H1 (cell line): Measurements from ENCODE around the gene C1orf210. TPM values are rescaled to one million over a fixed set of nuclear protein-coding genes. Genes with fewer than 3 reads are reported as not detected.

Experiments used
- CTCF ChIA-PET: fragments of 300-600 bp; sonication (Branson Sonifier 250); formaldehyde crosslinking; loops from one replicate; lab custom pipeline; 2021; ENCODE audit not compliant: partially characterized antibody; lab: Charles Lee
- POLR2A ChIA-PET: fragments of 300-600 bp; sonication (Branson Sonifier 250); formaldehyde crosslinking; loops from one replicate; lab custom pipeline; 2021; ENCODE audit warnings: inconsistent platforms; ENCODE audit not compliant: partially characterized antibody; lab: Charles Lee
- DNase-seq, 2 experiments: peaks; one replicate each; pipeline versions ENCODE4 v3.0.0 to v3.0.0-alpha.2; 2010 to 2022; ENCODE audit warnings: low spot score in 2 of 2, low read depth in 1 of 2, mixed read lengths in 1 of 2
- FAIRE-seq: peaks from 2 replicates; lab custom pipeline; 2011; peaks lifted over from hg19 to GRCh38; lab: Jason Lieb, UNC
- H2AFZ ChIP-seq: 2 replicates; pipeline ENCODE4 v1.8.1; 2012; ENCODE audit warnings: low read length, inconsistent platforms
- H2AK5ac ChIP-seq: 2 replicates; pipeline ENCODE4 v1.6.1; 2013; ENCODE audit warnings: low read depth, low read length
- H2BK120ac ChIP-seq: replicated peaks from 2 replicates; pipeline ENCODE3; 2013; ENCODE audit warnings: low read depth, low read length, inconsistent platforms
- H2BK12ac ChIP-seq: 2 replicates; pipeline ENCODE4 v1.6.1; 2013; ENCODE audit warnings: low read depth, low read length
- H2BK15ac ChIP-seq: 2 replicates; pipeline ENCODE4 v1.6.1; 2013; ENCODE audit warnings: low read length
- H2BK20ac ChIP-seq: 2 replicates; pipeline ENCODE4 v1.6.1; 2013; ENCODE audit warnings: low read length
- H2BK5ac ChIP-seq: 2 replicates; pipeline ENCODE4 v1.6.1; 2013; ENCODE audit warnings: low read depth, low read length
- H3K14ac ChIP-seq: 2 replicates; pipeline ENCODE4 v1.6.1; 2013; ENCODE audit warnings: inconsistent platforms; ENCODE audit not compliant: insufficient read length
- H3K18ac ChIP-seq: 2 replicates; pipeline ENCODE4 v1.6.1; 2013; ENCODE audit warnings: low read length; ENCODE audit errors: extremely low read depth
- H3K23ac ChIP-seq: 2 replicates; pipeline ENCODE4 v1.6.1; 2013; ENCODE audit warnings: inconsistent platforms; ENCODE audit not compliant: insufficient read length
- H3K23me2 ChIP-seq: 2 replicates; pipeline ENCODE4 v1.6.1; 2013; ENCODE audit warnings: low read depth, low read length
- H3K27ac ChIP-seq: 2 replicates; pipeline ENCODE4 v1.6.1; 2011; ENCODE audit warnings: low read depth, low read length, inconsistent platforms
- H3K27me3 ChIP-seq, 4 experiments: replicated peaks in 1 of 4; 1 replicate in 1 of 4; 2 replicates in 3 of 4; pipeline versions ENCODE4 v1.6.1 to v1.8.1; 2011 to 2013; ENCODE audit warnings: low read length in 3 of 4, mild to moderate bottlenecking in 3 of 4, inconsistent platforms in 2 of 4, mixed read lengths in 2 of 4, moderate library complexity in 1 of 4; ENCODE audit not compliant: control insufficient read depth in 3 of 4, insufficient read depth in 3 of 4; ENCODE audit errors: extremely low read depth in 1 of 4
- H3K36me3 ChIP-seq, 4 experiments: 2 replicates each; pipeline versions ENCODE4 v1.6.1 to v1.8.1; 2011 to 2013; ENCODE audit warnings: mild to moderate bottlenecking in 4 of 4, low read length in 3 of 4, moderate library complexity in 2 of 4, control low read depth in 1 of 4, inconsistent platforms in 1 of 4; ENCODE audit not compliant: insufficient read depth in 4 of 4, control insufficient read depth in 2 of 4
- H3K4ac ChIP-seq: replicated peaks from 2 replicates; pipeline ENCODE3; 2013; ENCODE audit warnings: low read length, low read depth, mixed read lengths, inconsistent platforms; ENCODE audit not compliant: insufficient read length
- H3K4me1 ChIP-seq, 4 experiments: replicated peaks in 1 of 4; 1 replicate in 1 of 4; 2 replicates in 3 of 4; pipeline versions ENCODE4 v1.6.1 to v1.8.1; 2011 to 2013; ENCODE audit warnings: low read length in 3 of 4, inconsistent platforms in 2 of 4, mixed read lengths in 1 of 4; ENCODE audit not compliant: insufficient read depth in 4 of 4, control insufficient read depth in 3 of 4
- H3K4me2 ChIP-seq, 2 experiments: 2 replicates each; pipeline versions ENCODE4 v1.6.1 to v1.8.1; 2011 to 2013; ENCODE audit warnings: low read depth in 2 of 2, low read length in 2 of 2, control low read depth in 1 of 2, inconsistent platforms in 1 of 2, mild to moderate bottlenecking in 1 of 2; ENCODE audit not compliant: insufficient read depth in 1 of 2
- H3K4me3 ChIP-seq, 4 experiments: fragments of 200-600, 300-600 bp in 1 of 4; sonication (generic), shearing (Covaris generic), sonication (Bioruptor Twin) in 1 of 4; 2 replicates each; pipeline versions ENCODE4 v1.5.1 to v1.8.1; 2011 to 2016; ENCODE audit warnings: low read length in 4 of 4, low read depth in 3 of 4, control low read depth in 2 of 4, inconsistent platforms in 2 of 4, mild to moderate bottlenecking in 2 of 4, mixed read lengths in 1 of 4, moderate library complexity in 1 of 4; ENCODE audit not compliant: insufficient read depth in 2 of 4; ENCODE audit errors: extremely low read depth in 1 of 4
- H3K56ac ChIP-seq: replicated peaks from 2 replicates; pipeline ENCODE3; 2013; ENCODE audit warnings: low read depth, mild to moderate bottlenecking, mixed read lengths, low read length, inconsistent platforms; ENCODE audit not compliant: insufficient read length
- H3K79me1 ChIP-seq: 2 replicates; pipeline ENCODE4 v1.6.1; 2013; ENCODE audit warnings: low read depth, low read length, control low read depth
- H3K79me2 ChIP-seq, 2 experiments: 2 replicates each; pipeline versions ENCODE4 v1.6.1 to v1.8.1; 2012 to 2013; ENCODE audit warnings: low read length in 2 of 2, mild to moderate bottlenecking in 2 of 2, inconsistent platforms in 1 of 2; ENCODE audit not compliant: insufficient read depth in 2 of 2, control insufficient read depth in 1 of 2
- H3K9ac ChIP-seq, 4 experiments: replicated peaks in 1 of 4; 1 replicate in 1 of 4; 2 replicates in 3 of 4; pipeline versions ENCODE4 v1.6.1 to v1.8.1; 2011 to 2013; ENCODE audit warnings: low read depth in 3 of 4, low read length in 3 of 4, control low read depth in 2 of 4, mild to moderate bottlenecking in 2 of 4, moderate library complexity in 2 of 4, inconsistent platforms in 1 of 4; ENCODE audit errors: extremely low read depth in 1 of 4
- H3K9me3 ChIP-seq, 2 experiments: 2 replicates each; pipeline versions ENCODE4 v1.6.1 to v1.8.1; 2012 to 2013; ENCODE audit warnings: mild to moderate bottlenecking in 2 of 2, moderate library complexity in 2 of 2, control low read depth in 1 of 2, inconsistent platforms in 1 of 2, low read depth in 1 of 2, low read length in 1 of 2, mixed read lengths in 1 of 2; ENCODE audit not compliant: insufficient read depth in 2 of 2
- H4K20me1 ChIP-seq, 2 experiments: replicated peaks in 1 of 2; 2 replicates each; pipeline versions ENCODE3 to v1.8.1; 2011 to 2013; ENCODE audit warnings: inconsistent platforms in 2 of 2, low read length in 2 of 2, mild to moderate bottlenecking in 1 of 2; ENCODE audit not compliant: insufficient read depth in 2 of 2, control insufficient read depth in 1 of 2
- H4K5ac ChIP-seq: 2 replicates; pipeline ENCODE4 v1.6.1; 2013; ENCODE audit warnings: low read length, low read depth, mixed read lengths, inconsistent platforms; ENCODE audit not compliant: insufficient read length
- H4K8ac ChIP-seq: 2 replicates; pipeline ENCODE4 v1.8.0; 2013; ENCODE audit warnings: mild to moderate bottlenecking, moderate library complexity, low read length, inconsistent platforms; ENCODE audit not compliant: insufficient read depth; ENCODE audit errors: extremely low read depth
- H4K91ac ChIP-seq: replicated peaks from 2 replicates; pipeline ENCODE3; 2013; ENCODE audit warnings: low read length, mixed read lengths, inconsistent platforms; ENCODE audit not compliant: insufficient read length
- BACH1 ChIP-seq: IDR thresholded peaks from 2 replicates; pipeline ENCODE4 v1.6.1; 2012; ENCODE audit warnings: low read length, improper control_type of control experiment
- CBX5 ChIP-seq: fragments of 300-800, 300-1000 bp; sonication (generic); IDR thresholded peaks from 2 replicates; pipeline ENCODE4 v1.7.1; 2016; ENCODE audit warnings: antibody characterized with exemption, low read length, low read depth
- CREB1 ChIP-seq: IDR thresholded peaks from 2 replicates; pipeline ENCODE4 v1.6.1; 2012; ENCODE audit warnings: inconsistent platforms
- EP300 ChIP-seq, 2 experiments: IDR thresholded peaks; 1 replicate in 1 of 2; 2 replicates in 1 of 2; pipeline ENCODE4 v1.6.1; 2011 to 2012; ENCODE audit warnings: low read depth in 2 of 2, low read length in 2 of 2, mild to moderate bottlenecking in 2 of 2, borderline replicate concordance in 1 of 2, inconsistent platforms in 1 of 2, moderate library complexity in 1 of 2
- HDAC6 ChIP-seq: IDR thresholded peaks from one replicate; pipeline ENCODE4 v1.7.1; 2012; ENCODE audit warnings: low read depth, mild to moderate bottlenecking, inconsistent platforms, low read length, moderate library complexity
- NRF1 ChIP-seq: IDR thresholded peaks from 2 replicates; pipeline ENCODE4 v1.6.1; 2011; ENCODE audit warnings: mild to moderate bottlenecking, low read depth, low read length, improper control_type of control experiment
- RAD21 ChIP-seq, 2 experiments: IDR thresholded peaks in 1 of 2; conservative IDR thresholded peaks in 1 of 2; 2 replicates each; pipeline ENCODE4 v1.6.1; 2011; ENCODE audit warnings: low read depth in 2 of 2, low read length in 2 of 2, improper control_type of control experiment in 1 of 2, inconsistent platforms in 1 of 2, mild to moderate bottlenecking in 1 of 2, moderate library complexity in 1 of 2
- RNF2 ChIP-seq: fragments of 200-900, 300-1000 bp; sonication (generic); IDR thresholded peaks from 2 replicates; pipeline ENCODE4 v1.7.1; 2016; ENCODE audit warnings: borderline replicate concordance, low read depth, mild to moderate bottlenecking, antibody characterized with exemption, low read length; ENCODE audit not compliant: poor library complexity, severe bottlenecking; ENCODE audit errors: missing control alignments
- SAP30 ChIP-seq: fragments of 300-600 bp; sonication (generic); IDR thresholded peaks from 2 replicates; pipeline ENCODE4 v1.7.1; 2012; ENCODE audit warnings: low read length, moderate library complexity, mild to moderate bottlenecking, inconsistent platforms; ENCODE audit not compliant: insufficient read depth, insufficient replicate concordance
- SIX5 ChIP-seq: IDR thresholded peaks from 2 replicates; pipeline ENCODE4 v1.6.1; 2011; ENCODE audit warnings: mild to moderate bottlenecking, low read depth, low read length
- TBP ChIP-seq: IDR thresholded peaks from 2 replicates; pipeline ENCODE4 v1.6.1; 2011; ENCODE audit warnings: low read depth, low read length, improper control_type of control experiment
- YY1 ChIP-seq: IDR thresholded peaks from 2 replicates; pipeline ENCODE4 v1.6.1; 2011; ENCODE audit warnings: low read depth, mild to moderate bottlenecking, low read length
- WGBS, 2 experiments: shearing (Covaris generic) in 1 of 2; methylation state at CpG; one replicate each; pipeline versions ENCODE4 v1.1.6 to v1.1.7; 2013 to 2015; ENCODE audit warnings: low lambda C conversion rate in 2 of 2, mixed read lengths in 2 of 2, inconsistent platforms in 1 of 2, low coverage in 1 of 2, missing lambda C conversion rate in 1 of 2; ENCODE audit not compliant: insufficient replicate concordance in 2 of 2, insufficient coverage in 1 of 2, insufficient read length in 1 of 2; ENCODE audit errors: extremely low coverage in 1 of 2, missing lambda C conversion rate in 1 of 2; 5-methylcytosine and 5-hydroxymethylcytosine counted together
- polyA plus RNA-seq, 7 experiments: library from polyadenylated mRNA; depleted of rRNA in 3 of 7; stranded (reverse) in 5 of 7; unstranded in 2 of 7; fragments of >200 nt in 5 of 7; fragments of 200-250 nt in 2 of 7; gene quantifications; 1 replicate in 5 of 7; 2 replicates in 1 of 7; 4 replicates in 1 of 7; pipeline versions ENCODE4 v1.2.1 to v1.2.3, GENCODE V29; 2011 to 2013; ENCODE audit warnings: missing spikeins in 2 of 7, mixed read lengths in 2 of 7
- total RNA-seq: library from RNA; stranded (reverse); fragmentation: NEBNext Ultra II Directional; extraction: Animal tissue kit (Norgen Biotek cat#: 25700); gene quantifications from 2 replicates; pipeline ENCODE4 v1.2.1, GENCODE V29; 2021

The C1orf210 gene
- total and polyA plus RNA-seq, 2 of the 8 experiments (the other 6 are each of a cell fraction or from before 2014, with no cell fraction given): 12.0 to 27.9 TPM

- H3K9ac ChIP-seq: no peak overlapping the region
- H3K79me1 ChIP-seq: peaks cover 2% of the 10 kb centered on the region
- no peak for TF ChIP-seq SAP30
- no peak for TF ChIP-seq SIX5
- no peak for TF ChIP-seq CREB1
- no peak for TF ChIP-seq YY1
- TF ChIP-seq NRF1: no peak
- no peak for TF ChIP-seq RNF2
- TF ChIP-seq EP300 (IDR thresholded peaks at IDR 0.05; ENCODE audit: borderline replicate concordance in 1 of 2, low read depth in 2 of 2, low read length in 2 of 2): no peak
- no peak for TF ChIP-seq TBP
- no peak for TF ChIP-seq BACH1
- TF ChIP-seq RAD21 (IDR thresholded peaks at IDR 0.05 in 1 of 2, conservative IDR thresholded peaks at IDR 0.05 in 1 of 2; ENCODE audit: low read depth in 2 of 2, low read length in 2 of 2): no peak
- TF ChIP-seq HDAC6: no peak
- no peak for TF ChIP-seq CBX5
- H3K23ac ChIP-seq: no peak overlapping the region
- DNase-seq: no peak
- no peak overlapping the region for H2BK20ac ChIP-seq
- ChIA-PET CTCF (interaction anchor here (0.7 to 2.7 kb wide), 4 partner anchors 9 to 135 kb away, joined by 3 to 10 read pairs (median 4); partner anchors contain the start of genes C1orf210 and CDC20), POLR2A (interaction anchor here (1.3 to 2.0 kb wide), 6 partner anchors 9 to 82 kb away, joined by 3 to 7 read pairs (median 4); partner anchors contain the start of genes C1orf210, CDC20 and TIE1)
- no peak overlapping the region for H4K91ac ChIP-seq
- no peak for FAIRE-seq
- no peak overlapping the region for H2AK5ac ChIP-seq
- no peak overlapping the region for H2BK15ac ChIP-seq
- peaks cover 2 to 12% (median 6%) of the 10 kb centered on the region in 4 experiments; a peak in 6 of 8 replicates for H3K36me3 ChIP-seq
- H3K9me3 ChIP-seq: no peaks in the 10 kb centered on the region
- no peak overlapping the region for H4K8ac ChIP-seq
- H3K4me1 ChIP-seq: peaks cover 0 to under 1% (median 0%) of the 10 kb centered on the region in 4 experiments; a peak in 1 of 7 replicates
- H3K4me3 ChIP-seq: no peak overlapping the region
- no peak overlapping the region for H3K27ac ChIP-seq
- H3K79me2 ChIP-seq: no peaks in the 10 kb centered on the region
- H4K5ac ChIP-seq: no peak overlapping the region
- H2AFZ ChIP-seq: no peak overlapping the region
- no peaks in the 10 kb centered on the region for H3K27me3 ChIP-seq
- H3K23me2 ChIP-seq: no peaks in the 10 kb centered on the region
- WGBS, 2 experiments: 93% methylated on average over 7 of the region's 7 CpGs; no CpG with 5 or more reads in 1 of the 2 experiments
- H2BK120ac ChIP-seq: no peak overlapping the region
- no peak overlapping the region for H3K4me2 ChIP-seq
- H3K18ac ChIP-seq: no peak overlapping the region
- no peak overlapping the region for H3K14ac ChIP-seq
- H3K56ac ChIP-seq: no peak overlapping the region
- H4K20me1 ChIP-seq: no peaks in the 10 kb centered on the region
- no peak overlapping the region for H3K4ac ChIP-seq
- H2BK12ac ChIP-seq: no peak overlapping the region
- H2BK5ac ChIP-seq: no peak overlapping the region
Observed at GRCh38 chr1:43276673-43277072, 8.7 kb downstream of the C1orf210 start.
